ENCODE measurements around the gene CNST. TPM values are rescaled to one million over a fixed set of nuclear protein-coding genes. Genes with fewer than 3 reads are reported as not detected.

The CNST gene
- total and polyA plus RNA-seq, 9 of the 15 experiments (the other 6 are each of a cell fraction or from before 2014, with no cell fraction given): 17.0 to 55.3 (median 30.8) TPM

DNA sequence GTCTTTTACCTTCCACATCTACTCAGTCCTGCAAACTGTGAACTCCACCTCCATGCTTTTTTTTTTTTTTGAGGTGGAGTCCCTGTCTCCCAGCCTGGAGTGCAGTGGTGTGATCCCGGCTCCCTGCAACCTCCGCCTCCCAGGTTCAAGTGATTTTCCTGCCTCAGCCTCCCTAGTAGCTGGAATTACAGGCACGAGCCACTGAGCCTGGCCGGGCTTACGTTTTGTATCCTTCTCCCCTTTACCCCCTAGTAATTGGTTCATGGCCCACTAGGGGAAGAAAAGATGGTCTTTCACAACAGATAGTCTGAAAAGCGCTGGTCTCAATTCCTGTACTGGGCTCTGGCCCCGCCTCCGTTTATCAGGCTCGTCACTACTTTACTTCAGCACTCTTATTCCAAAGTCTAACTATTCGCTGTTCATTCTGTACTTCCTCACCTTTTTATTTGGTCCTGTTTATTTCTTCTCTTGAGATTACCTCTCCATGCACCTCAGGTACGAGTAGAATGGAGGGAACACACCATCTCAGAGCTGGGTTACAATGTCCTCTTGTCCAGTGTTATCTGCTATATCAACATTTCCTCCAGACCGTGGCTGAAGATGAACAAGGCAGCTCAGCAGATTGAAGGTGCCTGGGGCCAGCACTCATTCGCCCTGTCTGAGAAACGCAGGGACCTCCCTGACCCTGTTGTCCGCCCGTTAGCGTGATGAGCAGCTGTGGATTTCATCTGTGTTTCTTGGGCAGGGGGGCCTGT lies 16.2 kb downstream of the CNST start (continued):
- TF ChIP-seq, protein P1, sequence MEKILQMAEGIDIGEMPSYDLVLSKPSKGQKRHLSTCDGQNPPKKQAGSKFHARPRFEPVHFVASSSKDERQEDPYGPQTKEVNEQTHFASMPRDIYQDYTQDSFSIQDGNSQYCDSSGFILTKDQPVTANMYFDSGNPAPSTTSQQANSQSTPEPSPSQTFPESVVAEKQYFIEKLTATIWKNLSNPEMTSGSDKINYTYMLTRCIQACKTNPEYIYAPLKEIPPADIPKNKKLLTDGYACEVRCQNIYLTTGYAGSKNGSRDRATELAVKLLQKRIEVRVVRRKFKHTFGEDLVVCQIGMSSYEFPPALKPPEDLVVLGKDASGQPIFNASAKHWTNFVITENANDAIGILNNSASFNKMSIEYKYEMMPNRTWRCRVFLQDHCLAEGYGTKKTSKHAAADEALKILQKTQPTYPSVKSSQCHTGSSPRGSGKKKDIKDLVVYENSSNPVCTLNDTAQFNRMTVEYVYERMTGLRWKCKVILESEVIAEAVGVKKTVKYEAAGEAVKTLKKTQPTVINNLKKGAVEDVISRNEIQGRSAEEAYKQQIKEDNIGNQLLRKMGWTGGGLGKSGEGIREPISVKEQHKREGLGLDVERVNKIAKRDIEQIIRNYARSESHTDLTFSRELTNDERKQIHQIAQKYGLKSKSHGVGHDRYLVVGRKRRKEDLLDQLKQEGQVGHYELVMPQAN (IDR thresholded peaks at IDR 0.05; ENCODE audit: borderline replicate concordance): peak; percentile 30; the same call in 1 of the 2 replicates
- TF ChIP-seq BDP1 (IDR thresholded peaks at IDR 0.05; ENCODE audit: insufficient read depth, insufficient read length) (no peak), RCOR1 (IDR thresholded peaks at IDR 0.05; ENCODE audit: borderline replicate concordance in 1 of 2, low read depth in 2 of 2, low read length in 2 of 2) (peak in 1 of 2 experiments; percentile 77; a peak in 2 of 4 replicates), MAFG (tag; conservative IDR thresholded peaks at IDR 0.05) (peak; percentile 47), EP400 (IDR thresholded peaks at IDR 0.05) (peak; percentile 34), PCBP1 (IDR thresholded peaks at IDR 0.05; ENCODE audit: low read depth, low read length, poor library complexity, severe bottlenecking) (no peak), ZNF384 (IDR thresholded peaks at IDR 0.05; ENCODE audit: low read depth, low read length) (peak; percentile 59; the same call in 1 of the 2 replicates), TEAD1 (CRISPR knock-in tag; IDR thresholded peaks at IDR 0.05) (peak in 1 of 2 experiments; percentile 67; a peak in 1 of 4 replicates), PURB (CRISPR knock-in tag; IDR thresholded peaks at IDR 0.05; ENCODE audit: low read depth) (no peak), PPARD (CRISPR knock-in tag; IDR thresholded peaks at IDR 0.05) (no peak), SMARCA4 (IDR thresholded peaks at IDR 0.05) (peak; percentile 57; the same call in 1 of the 2 replicates), KLF16 (IDR thresholded peaks at IDR 0.05) (no peak), POLR2AphosphoS2 (IDR thresholded peaks at IDR 0.05; ENCODE audit: low read length) (no peak), CHD1 (IDR thresholded peaks at IDR 0.05; ENCODE audit: low read length) (no peak), SAFB (IDR thresholded peaks at IDR 0.05; ENCODE audit: borderline replicate concordance, low read depth, low read length) (no peak), HIVEP1 (CRISPR knock-in tag; IDR thresholded peaks at IDR 0.05) (no peak)
- TF ChIP-seq, protein P2, sequence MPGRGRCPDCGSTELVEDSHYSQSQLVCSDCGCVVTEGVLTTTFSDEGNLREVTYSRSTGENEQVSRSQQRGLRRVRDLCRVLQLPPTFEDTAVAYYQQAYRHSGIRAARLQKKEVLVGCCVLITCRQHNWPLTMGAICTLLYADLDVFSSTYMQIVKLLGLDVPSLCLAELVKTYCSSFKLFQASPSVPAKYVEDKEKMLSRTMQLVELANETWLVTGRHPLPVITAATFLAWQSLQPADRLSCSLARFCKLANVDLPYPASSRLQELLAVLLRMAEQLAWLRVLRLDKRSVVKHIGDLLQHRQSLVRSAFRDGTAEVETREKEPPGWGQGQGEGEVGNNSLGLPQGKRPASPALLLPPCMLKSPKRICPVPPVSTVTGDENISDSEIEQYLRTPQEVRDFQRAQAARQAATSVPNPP (IDR thresholded peaks at IDR 0.05; ENCODE audit: borderline replicate concordance, insufficient read depth, insufficient read length): no peak
- TF ChIP-seq, protein P3, sequence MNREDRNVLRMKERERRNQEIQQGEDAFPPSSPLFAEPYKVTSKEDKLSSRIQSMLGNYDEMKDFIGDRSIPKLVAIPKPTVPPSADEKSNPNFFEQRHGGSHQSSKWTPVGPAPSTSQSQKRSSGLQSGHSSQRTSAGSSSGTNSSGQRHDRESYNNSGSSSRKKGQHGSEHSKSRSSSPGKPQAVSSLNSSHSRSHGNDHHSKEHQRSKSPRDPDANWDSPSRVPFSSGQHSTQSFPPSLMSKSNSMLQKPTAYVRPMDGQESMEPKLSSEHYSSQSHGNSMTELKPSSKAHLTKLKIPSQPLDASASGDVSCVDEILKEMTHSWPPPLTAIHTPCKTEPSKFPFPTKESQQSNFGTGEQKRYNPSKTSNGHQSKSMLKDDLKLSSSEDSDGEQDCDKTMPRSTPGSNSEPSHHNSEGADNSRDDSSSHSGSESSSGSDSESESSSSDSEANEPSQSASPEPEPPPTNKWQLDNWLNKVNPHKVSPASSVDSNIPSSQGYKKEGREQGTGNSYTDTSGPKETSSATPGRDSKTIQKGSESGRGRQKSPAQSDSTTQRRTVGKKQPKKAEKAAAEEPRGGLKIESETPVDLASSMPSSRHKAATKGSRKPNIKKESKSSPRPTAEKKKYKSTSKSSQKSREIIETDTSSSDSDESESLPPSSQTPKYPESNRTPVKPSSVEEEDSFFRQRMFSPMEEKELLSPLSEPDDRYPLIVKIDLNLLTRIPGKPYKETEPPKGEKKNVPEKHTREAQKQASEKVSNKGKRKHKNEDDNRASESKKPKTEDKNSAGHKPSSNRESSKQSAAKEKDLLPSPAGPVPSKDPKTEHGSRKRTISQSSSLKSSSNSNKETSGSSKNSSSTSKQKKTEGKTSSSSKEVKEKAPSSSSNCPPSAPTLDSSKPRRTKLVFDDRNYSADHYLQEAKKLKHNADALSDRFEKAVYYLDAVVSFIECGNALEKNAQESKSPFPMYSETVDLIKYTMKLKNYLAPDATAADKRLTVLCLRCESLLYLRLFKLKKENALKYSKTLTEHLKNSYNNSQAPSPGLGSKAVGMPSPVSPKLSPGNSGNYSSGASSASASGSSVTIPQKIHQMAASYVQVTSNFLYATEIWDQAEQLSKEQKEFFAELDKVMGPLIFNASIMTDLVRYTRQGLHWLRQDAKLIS (CRISPR knock-in tag; IDR thresholded peaks at IDR 0.05): no peak; the same call in 1 of the 2 replicates
- TF ChIP-seq, protein P4, sequence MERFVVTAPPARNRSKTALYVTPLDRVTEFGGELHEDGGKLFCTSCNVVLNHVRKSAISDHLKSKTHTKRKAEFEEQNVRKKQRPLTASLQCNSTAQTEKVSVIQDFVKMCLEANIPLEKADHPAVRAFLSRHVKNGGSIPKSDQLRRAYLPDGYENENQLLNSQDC (CRISPR knock-in tag; IDR thresholded peaks at IDR 0.05): no peak
- TF ChIP-seq, protein P5, sequence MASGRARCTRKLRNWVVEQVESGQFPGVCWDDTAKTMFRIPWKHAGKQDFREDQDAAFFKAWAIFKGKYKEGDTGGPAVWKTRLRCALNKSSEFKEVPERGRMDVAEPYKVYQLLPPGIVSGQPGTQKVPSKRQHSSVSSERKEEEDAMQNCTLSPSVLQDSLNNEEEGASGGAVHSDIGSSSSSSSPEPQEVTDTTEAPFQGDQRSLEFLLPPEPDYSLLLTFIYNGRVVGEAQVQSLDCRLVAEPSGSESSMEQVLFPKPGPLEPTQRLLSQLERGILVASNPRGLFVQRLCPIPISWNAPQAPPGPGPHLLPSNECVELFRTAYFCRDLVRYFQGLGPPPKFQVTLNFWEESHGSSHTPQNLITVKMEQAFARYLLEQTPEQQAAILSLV (tag; IDR thresholded peaks at IDR 0.05): no peak; the same call in 1 of the 2 replicates

Measured in K562 (cell line).